ENCODE measurements around the gene GLI3.

GRCh38 chr7:42083284-42083683 is 153.7 kb downstream of the GLI3 start:
- no peak for TF ChIP-seq CTCF (IDR thresholded peaks at IDR 0.05)
- no peak for TF ChIP-seq POLR2A (IDR thresholded peaks at IDR 0.05)
